ENCODE results near the gene LSM10. TPM values are rescaled to one million over a fixed set of nuclear protein-coding genes. Genes with fewer than 3 reads are reported as not detected.

The LSM10 gene
- total RNA-seq, 6 experiments from 2014 or later: 44.6 to 58.7 (median 49.6) TPM

- H3K27me3 Mint-ChIP-seq (ENCODE audit: insufficient read depth): peaks cover 3% of the 10 kb centered on the region
- TF ChIP-seq CTCF (IDR thresholded peaks at IDR 0.05): no peak
- H3K4me1 Mint-ChIP-seq (ENCODE audit: low read depth): peaks cover 33% of the 10 kb centered on the region
- H3K4me3 Mint-ChIP-seq: no peak overlapping the region
- H3K36me3 Mint-ChIP-seq (ENCODE audit: low read depth): peaks cover 18% of the 10 kb centered on the region
- H3K27ac Mint-ChIP-seq: no peak overlapping the region
- DNase-seq: no peak
- no peaks in the 10 kb centered on the region for H3K9me3 Mint-ChIP-seq
Measured at GRCh38 chr1:36393686-36394085, 4.0 kb downstream of the LSM10 start.

GRCh38 chr1:36392836-36393235 lies 4.9 kb downstream of the LSM10 start:
- no peaks in the 10 kb centered on the region for H3K9me3 Mint-ChIP-seq
- peaks cover under 1% of the 10 kb centered on the region for H3K27me3 Mint-ChIP-seq (ENCODE audit: insufficient read depth)
- peaks cover 31% of the 10 kb centered on the region for H3K4me1 Mint-ChIP-seq (ENCODE audit: low read depth)
- no peak overlapping the region for H3K27ac Mint-ChIP-seq
- TF ChIP-seq CTCF (IDR thresholded peaks at IDR 0.05): no peak
- DNase-seq: no peak
- H3K36me3 Mint-ChIP-seq (ENCODE audit: low read depth): peaks cover 15% of the 10 kb centered on the region
- H3K4me3 Mint-ChIP-seq: no peak overlapping the region

- TF ChIP-seq CTCF (IDR thresholded peaks at IDR 0.05): no peak
- Mint-ChIP-seq H3K27me3 (ENCODE audit: insufficient read depth) (no peaks in the 10 kb centered on the region; the same call in 1 of the 2 replicates), H3K4me1 (ENCODE audit: low read depth) (peaks cover 33% of the 10 kb centered on the region), H3K27ac (no peak overlapping the region), H3K9me3 (no peaks in the 10 kb centered on the region), H3K36me3 (ENCODE audit: low read depth) (peaks cover 13% of the 10 kb centered on the region), H3K4me3 (no peak overlapping the region)
- no peak for DNase-seq
Measured at GRCh38 chr1:36391271-36391670, 6.4 kb downstream of the LSM10 start.

GRCh38 chr1:36390411-36390810 lies 7.3 kb downstream of the LSM10 start:
- Mint-ChIP-seq H3K4me1 (ENCODE audit: low read depth) (peaks cover 29% of the 10 kb centered on the region), H3K36me3 (ENCODE audit: low read depth) (peaks cover 13% of the 10 kb centered on the region), H3K9me3 (no peaks in the 10 kb centered on the region), H3K27ac (no peak overlapping the region), H3K4me3 (no peak overlapping the region), H3K27me3 (ENCODE audit: insufficient read depth) (no peaks in the 10 kb centered on the region; the same call in 1 of the 2 replicates)
- no peak for DNase-seq
- no peak for TF ChIP-seq CTCF (IDR thresholded peaks at IDR 0.05)

- H3K4me1 Mint-ChIP-seq (ENCODE audit: low read depth): peaks cover 29% of the 10 kb centered on the region
- peak overlapping the region; percentile 84 for H3K27ac Mint-ChIP-seq
- DNase-seq: no peak
- peaks cover 14% of the 10 kb centered on the region for H3K36me3 Mint-ChIP-seq (ENCODE audit: low read depth)
- no peak for TF ChIP-seq CTCF (IDR thresholded peaks at IDR 0.05)
- peaks cover 2% of the 10 kb centered on the region; the same call in 1 of the 2 replicates for H3K27me3 Mint-ChIP-seq (ENCODE audit: insufficient read depth)
- no peaks in the 10 kb centered on the region for H3K9me3 Mint-ChIP-seq
- no peak overlapping the region for H3K4me3 Mint-ChIP-seq
Measured at GRCh38 chr1:36389999-36390398, 7.7 kb downstream of the LSM10 start.

GRCh38 chr1:36389261-36389660 lies 8.4 kb downstream of the LSM10 start:
- H3K27ac Mint-ChIP-seq: peak overlapping the region; percentile 84
- no peak for DNase-seq
- H3K27me3 Mint-ChIP-seq (ENCODE audit: insufficient read depth): peaks cover 5% of the 10 kb centered on the region; the same call in 1 of the 2 replicates
- no peak for TF ChIP-seq CTCF (IDR thresholded peaks at IDR 0.05)
- no peaks in the 10 kb centered on the region for H3K9me3 Mint-ChIP-seq
- H3K4me1 Mint-ChIP-seq (ENCODE audit: low read depth): peaks cover 37% of the 10 kb centered on the region
- peaks cover 21% of the 10 kb centered on the region for H3K36me3 Mint-ChIP-seq (ENCODE audit: low read depth)
- H3K4me3 Mint-ChIP-seq: no peak overlapping the region; the same call in 1 of the 2 replicates
